PC-9 (cell line): Measurements from ENCODE around the gene MYPN.

ENCODE experiments used
- EZH2 ChIP-seq: fragments of 200-600 bp; sonication (generic); IDR thresholded peaks from 2 replicates; pipeline ENCODE4 v1.8.0; 2017; ENCODE audit warnings: antibody characterized with exemption, low read depth
- TF ChIP-seq, protein P1 (sequence below): fragments of 200-600 bp; sonication (generic); conservative IDR thresholded peaks from 2 replicates; pipeline ENCODE4 v1.6.1; 2017; ENCODE audit warnings: mixed run types, antibody characterized with exemption, mild to moderate bottlenecking, moderate library complexity

- TF ChIP-seq EZH2 = no peak
- TF ChIP-seq, protein P1, sequence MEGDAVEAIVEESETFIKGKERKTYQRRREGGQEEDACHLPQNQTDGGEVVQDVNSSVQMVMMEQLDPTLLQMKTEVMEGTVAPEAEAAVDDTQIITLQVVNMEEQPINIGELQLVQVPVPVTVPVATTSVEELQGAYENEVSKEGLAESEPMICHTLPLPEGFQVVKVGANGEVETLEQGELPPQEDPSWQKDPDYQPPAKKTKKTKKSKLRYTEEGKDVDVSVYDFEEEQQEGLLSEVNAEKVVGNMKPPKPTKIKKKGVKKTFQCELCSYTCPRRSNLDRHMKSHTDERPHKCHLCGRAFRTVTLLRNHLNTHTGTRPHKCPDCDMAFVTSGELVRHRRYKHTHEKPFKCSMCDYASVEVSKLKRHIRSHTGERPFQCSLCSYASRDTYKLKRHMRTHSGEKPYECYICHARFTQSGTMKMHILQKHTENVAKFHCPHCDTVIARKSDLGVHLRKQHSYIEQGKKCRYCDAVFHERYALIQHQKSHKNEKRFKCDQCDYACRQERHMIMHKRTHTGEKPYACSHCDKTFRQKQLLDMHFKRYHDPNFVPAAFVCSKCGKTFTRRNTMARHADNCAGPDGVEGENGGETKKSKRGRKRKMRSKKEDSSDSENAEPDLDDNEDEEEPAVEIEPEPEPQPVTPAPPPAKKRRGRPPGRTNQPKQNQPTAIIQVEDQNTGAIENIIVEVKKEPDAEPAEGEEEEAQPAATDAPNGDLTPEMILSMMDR = no peak
Observed at GRCh38 chr10:68110027-68110426, 739 bp downstream of the MYPN start.
